Measurements from ENCODE around the gene VPS13A.
A peak's percentile ranks its signal among the peaks of the same experiment; 100 is the strongest.

Gene VPS13A

DNA sequence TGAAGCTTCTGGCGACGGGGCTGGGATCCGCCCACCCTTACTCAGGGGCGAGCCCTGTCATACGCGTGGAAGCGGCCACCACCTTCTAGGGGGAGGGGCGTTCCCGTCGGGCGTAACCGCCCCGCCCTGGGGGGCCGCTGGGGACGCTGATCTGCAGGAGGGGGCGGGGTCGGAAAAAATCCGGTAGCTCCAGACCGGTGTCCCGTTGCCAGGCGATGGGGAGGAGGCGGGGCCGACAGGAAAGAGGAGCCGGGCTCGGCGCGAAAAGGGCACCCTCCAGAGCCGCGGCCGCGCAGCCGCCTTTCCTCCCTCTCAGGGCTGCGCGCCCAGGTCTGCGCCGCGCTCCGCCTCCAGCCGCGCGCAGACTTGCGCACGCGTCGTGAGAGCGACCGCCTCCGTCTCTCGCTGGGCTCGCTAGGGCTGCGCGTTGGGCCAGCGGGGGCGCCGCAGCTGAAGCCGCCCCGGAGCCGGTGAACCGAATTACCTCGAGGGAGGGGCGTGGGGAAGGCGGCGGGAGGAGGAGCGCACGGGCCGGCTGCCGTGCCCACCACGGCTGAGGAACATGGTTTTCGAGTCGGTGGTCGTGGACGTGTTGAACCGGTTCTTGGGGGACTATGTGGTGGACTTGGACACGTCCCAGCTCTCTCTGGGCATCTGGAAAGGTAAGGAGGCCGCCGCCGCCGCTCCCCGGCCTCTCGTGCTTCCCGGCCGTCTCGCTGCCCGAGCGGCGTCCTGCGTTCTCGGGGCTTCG, at the start of gene VPS13A:
TSS of gene VPS13A (plus strand) at position 392 of the 751 bp plus-strand sequence. CDS start at position 563, 171 bp downstream.
- peak; percentile 98 for DNase-seq

DNA sequence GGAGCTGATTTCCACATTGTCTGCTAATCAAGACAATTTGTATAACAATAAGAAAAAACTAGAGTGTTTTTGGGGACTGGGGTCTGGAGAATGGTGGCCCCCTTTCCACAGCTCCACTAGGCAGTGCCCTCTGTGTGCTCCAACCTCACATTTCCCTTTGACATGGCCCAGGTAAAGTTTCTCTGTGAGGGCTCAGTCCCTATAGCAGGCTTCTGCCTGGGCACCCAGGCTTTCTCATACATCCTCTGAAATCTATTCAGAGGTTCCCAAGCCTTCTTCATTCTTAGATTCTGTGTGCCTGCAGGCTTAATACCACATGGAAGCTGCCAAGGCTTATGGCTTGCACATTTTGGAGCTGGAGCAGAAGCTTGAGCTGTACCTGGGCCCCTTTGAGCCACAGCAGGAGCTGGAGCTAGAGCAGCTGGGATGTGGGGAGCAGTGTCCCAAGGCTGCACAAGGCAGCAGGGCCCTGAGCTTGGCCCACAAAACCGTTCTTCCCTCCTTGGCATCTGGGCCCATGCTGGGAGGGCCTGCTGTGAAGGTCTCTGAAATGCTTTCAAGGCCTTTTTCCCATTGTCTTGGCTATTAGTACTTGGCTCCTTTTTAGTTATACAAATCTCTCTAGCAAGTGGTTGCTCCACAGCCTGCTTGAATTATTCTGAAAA, 49.1 kb upstream of the VPS13A start:
- no peak for DNase-seq

GRCh38 chr9:77131399-77131798, 45.9 kb upstream of the VPS13A start:
- DNase-seq: peak; percentile 23

DNA sequence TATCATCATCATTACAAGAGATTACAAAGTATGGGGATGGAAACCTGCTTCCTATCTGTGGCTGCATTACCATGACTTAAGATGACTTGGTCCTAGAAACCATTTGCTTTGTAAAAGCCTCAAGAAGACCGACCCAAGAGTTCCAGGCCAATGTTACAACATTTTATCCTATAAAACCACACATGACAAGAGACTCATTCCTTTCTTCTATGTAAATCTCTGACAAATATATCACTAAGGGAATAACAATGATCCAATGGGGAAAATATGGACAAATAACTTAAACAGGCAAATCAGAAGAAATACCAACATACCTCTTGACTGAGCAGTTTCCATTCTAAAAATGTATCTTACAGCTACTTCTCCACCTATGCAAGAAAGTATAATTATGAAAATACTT, 44.3 kb upstream of the VPS13A start:
- DNase-seq: peak; percentile 40

DNA sequence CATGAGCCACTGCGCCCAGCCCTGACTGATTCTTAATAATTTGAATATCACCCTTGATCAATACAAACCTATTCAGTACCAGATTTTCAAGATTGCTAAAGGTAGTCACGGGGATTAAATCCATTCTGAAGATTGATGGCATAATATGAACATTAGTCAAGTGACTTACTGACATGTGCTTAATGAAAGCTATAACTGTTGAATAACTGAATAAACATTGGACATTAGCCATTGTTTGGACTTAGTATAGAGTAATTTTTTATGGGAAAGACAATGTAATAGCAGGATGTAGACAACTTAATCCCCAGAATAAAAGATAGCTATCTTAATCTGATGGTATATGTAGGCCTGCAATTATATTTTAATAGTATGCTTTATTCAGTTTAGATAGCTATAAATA, 35.0 kb upstream of the VPS13A start:
- DNase-seq: no peak

GRCh38 chr9:77149879-77150278, 27.5 kb upstream of the VPS13A start:
- DNase-seq: no peak

DNA sequence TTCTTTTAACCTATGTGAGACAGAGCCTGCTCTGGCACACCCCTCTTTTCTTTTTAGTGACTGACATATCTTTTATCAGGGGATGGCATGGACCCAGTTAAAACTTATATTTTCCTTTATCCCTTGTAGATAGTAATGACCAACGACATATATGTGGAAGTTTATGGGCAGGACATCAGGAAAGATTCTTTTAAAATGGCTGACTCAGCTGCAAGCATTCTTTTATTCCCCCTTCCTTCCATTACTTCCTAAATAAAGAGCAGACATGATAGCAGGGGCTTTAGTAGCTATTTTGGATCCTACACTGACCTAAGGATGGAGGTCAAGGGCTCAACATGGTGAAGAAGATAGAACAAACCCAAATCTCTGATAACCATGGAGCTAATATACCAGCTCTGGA, 25.0 kb upstream of the VPS13A start:
- DNase-seq: no peak

- DNase-seq: no peak
Observed at GRCh38 chr9:77156646-77157371, 20.5 kb upstream of the VPS13A start.

- DNase-seq: peak; percentile 70
Observed at GRCh38 chr9:77158772-77159513, 18.4 kb upstream of the VPS13A start.

GRCh38 chr9:77161191-77161590, 16.1 kb upstream of the VPS13A start:
- DNase-seq: no peak

- no peak for DNase-seq
Observed at GRCh38 chr9:77161966-77162365, 15.4 kb upstream of the VPS13A start.

- DNase-seq: no peak
Observed at GRCh38 chr9:77162366-77162765, 15.0 kb upstream of the VPS13A start.

DNA sequence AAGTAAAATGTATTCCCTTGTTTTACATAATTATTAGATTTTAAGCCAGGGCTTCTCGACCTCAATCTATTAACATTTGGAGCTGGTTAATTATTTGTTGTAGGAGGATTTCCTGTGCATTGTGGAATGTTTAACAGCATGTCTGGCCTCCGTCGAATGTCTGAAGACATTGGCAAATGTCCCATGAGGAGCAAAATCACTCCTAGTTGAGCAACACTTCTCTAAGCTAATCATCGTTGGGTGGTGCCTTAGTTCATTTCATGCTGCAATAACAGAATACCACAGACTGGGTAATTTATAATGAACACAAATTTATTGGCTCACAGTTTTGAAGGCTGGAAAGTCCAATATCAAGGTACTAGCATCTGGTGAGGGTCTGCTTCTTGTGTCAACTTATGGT, 13.4 kb upstream of the VPS13A start:
- peak; percentile 52 for DNase-seq

DNA sequence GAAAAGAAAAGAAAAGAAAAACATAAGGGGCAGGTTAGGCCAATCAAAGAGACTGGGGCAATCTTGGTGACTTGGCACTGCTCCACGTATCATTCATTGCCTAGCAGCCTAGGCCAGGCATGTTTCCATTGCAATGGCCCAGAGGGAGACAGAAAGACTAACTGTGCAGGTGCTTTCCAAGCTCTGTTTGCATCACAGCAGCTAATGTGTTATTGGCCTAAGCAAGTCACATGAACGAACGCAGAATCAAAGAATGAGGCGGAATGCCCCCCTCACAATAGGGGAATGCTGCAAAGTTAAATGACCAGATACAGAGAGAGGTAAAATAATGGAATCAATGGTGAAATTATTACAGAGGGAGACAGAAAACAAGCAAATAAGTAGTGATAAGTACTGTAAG, 11.1 kb upstream of the VPS13A start:
- DNase-seq: no peak

DNA sequence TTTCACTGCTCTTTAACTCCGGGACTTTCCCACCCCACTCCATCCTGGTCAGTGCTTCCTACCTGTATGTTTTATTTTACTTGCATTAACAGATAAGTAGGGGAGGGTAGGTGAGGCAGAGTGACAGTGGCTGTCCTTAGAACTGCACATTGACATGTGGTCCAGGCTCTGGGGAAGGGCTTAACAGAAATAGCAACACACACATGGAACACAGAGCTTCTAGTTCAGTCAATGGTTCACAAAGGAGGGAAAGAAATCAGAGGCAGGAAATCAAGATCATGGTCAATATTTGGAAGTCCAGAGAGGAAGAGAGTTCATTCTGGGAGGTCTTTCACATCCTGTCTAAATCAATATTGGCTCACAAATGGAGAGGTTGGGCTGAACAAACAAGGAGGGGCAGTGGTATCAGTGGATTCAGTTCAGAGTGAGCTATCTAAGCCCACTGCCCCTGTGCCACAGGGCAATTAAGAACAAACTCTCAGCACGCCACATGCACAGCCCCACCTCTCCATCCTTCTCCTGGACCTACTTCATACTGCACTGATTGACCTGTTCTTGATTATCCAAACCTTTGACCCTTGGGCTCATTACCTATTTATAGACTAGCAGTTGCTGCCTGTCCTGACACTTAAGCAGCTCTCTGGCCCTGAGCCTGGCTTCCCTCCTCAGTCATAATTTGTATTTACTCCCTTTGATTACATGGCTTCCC, 6.2 kb upstream of the VPS13A start:
- no peak for DNase-seq

DNA sequence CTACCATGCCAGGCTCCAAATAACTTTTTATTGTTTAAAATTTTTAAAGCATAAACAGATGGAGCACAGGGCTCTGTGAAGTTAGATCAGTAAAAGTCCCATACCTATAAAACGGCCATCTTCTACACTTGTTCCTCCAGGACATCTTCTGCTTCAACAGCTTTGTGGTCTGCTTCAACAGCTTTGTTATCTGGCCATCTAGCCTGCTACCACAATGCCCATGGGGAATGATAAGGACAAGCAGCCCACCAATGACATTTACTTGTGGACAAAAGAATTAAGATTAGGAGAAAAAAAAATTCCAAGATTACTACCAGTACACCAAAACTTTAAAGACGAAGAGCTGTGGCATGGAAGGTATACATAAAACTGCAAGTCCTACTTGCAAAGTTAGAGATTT, 2.2 kb upstream of the VPS13A start:
- DNase-seq: no peak

GRCh38 chr9:77176106-77176505, 1.2 kb upstream of the VPS13A start:
- DNase-seq: no peak

DNA sequence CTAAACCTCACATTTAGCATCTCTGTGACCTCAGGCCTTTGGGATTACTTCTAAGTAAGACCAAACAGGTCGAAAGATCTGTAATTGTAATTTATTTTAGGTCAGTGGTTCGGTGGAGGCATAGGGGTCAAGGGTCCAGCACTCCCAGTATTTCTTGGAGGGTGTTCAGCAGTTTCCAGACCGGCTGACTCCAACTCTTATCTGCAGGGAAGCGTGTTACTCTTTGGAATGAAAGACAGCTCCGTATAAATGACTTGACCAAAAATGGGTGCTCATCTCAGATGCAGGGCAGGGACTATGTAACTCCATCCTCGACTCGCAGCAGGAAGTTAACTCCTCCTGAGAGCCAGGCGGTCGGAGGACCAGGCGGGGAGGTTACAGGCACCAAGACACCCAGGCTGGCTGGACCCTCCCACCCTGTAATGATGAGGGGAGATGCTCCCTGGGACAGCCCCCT, 620 bp upstream of the VPS13A start:
- no peak for DNase-seq

- DNase-seq: peak; percentile 64
Observed at GRCh38 chr9:77177894-77178794, 810 bp downstream of the VPS13A start.

- no peak for DNase-seq
Observed at GRCh38 chr9:77180056-77180455, 2.7 kb downstream of the VPS13A start.

- no peak for DNase-seq
Observed at GRCh38 chr9:77183581-77183980, 6.2 kb downstream of the VPS13A start.
